PC-3 (cell line): ENCODE measurements around the gene C16orf95.

Experiments used
- CTCF ChIP-seq: fragments of 300-600 bp; sonication (generic); conservative IDR thresholded peaks from 2 replicates; pipeline ENCODE4 v1.5.1; 2017; ENCODE audit warnings: antibody characterized with exemption, low read depth, mild to moderate bottlenecking, low read length
- EZH2 ChIP-seq: fragments of 300-600 bp; sonication (generic); IDR thresholded peaks from one replicate; pipeline ENCODE4 v1.6.1; 2017; ENCODE audit warnings: antibody characterized with exemption, mild to moderate bottlenecking, low read length; ENCODE audit not compliant: unreplicated experiment

GRCh38 chr16:87254296-87254695 lies 62.9 kb downstream of the C16orf95 start:
- TF ChIP-seq CTCF (no peak), EZH2 (no peak)
